Measurements from ENCODE around the gene REEP3.

The REEP3 gene

DNA sequence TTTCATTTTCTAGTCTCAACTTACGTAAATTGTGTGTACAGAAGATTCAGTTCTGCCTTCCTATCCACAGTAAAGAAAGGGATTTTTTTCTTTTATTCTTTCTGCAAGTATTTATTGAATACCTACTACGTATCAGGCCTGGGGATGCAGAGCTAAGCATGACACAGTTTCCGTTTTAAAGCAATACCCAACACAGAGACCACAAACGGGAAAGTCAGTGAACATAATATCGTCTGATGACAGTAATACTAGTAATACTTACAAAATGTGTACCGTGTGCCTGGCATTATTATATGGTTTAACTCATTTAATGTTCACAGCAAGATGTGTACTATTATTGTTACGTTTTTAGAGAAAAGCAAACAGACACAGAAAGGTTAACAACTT, 22.4 kb downstream of the REEP3 start:
- Histone ChIP-seq H3K4me1 (ENCODE audit: insufficient read depth, low read length, poor library complexity, severe bottlenecking) (peaks cover 21% of the 10 kb centered on the region), H2AFZ (ENCODE audit: low read length) (no peak overlapping the region), H3K9me2 (replicated peaks; ENCODE audit: low read depth, low read length) (no peaks in the 10 kb centered on the region), H3K4me3 (ENCODE audit: low read length, poor library complexity, severe bottlenecking) (peak overlapping the region; percentile 23), H3K9ac (ENCODE audit: low read depth, low read length, poor library complexity, severe bottlenecking) (no peak overlapping the region), H3K27me3 (ENCODE audit: insufficient read depth, low read length, poor library complexity, severe bottlenecking) (no peaks in the 10 kb centered on the region), H3F3A (ENCODE audit: low read depth) (no peaks in the 10 kb centered on the region), H3K4me2 (ENCODE audit: low read depth, low read length, poor library complexity, severe bottlenecking) (peak overlapping the region; percentile 36), H3K36me3 (ENCODE audit: insufficient read depth, low read length) (no peaks in the 10 kb centered on the region), H4K20me1 (ENCODE audit: insufficient read depth, low read length, poor library complexity, severe bottlenecking) (peaks cover 4% of the 10 kb centered on the region), H3K79me2 (ENCODE audit: insufficient read depth, low read length) (peaks cover 9% of the 10 kb centered on the region; the same call in 1 of the 2 replicates), H3K9me3 (ENCODE audit: insufficient read depth, low read depth, low read length) (no peaks in the 10 kb centered on the region)
- TF ChIP-seq, protein P1, sequence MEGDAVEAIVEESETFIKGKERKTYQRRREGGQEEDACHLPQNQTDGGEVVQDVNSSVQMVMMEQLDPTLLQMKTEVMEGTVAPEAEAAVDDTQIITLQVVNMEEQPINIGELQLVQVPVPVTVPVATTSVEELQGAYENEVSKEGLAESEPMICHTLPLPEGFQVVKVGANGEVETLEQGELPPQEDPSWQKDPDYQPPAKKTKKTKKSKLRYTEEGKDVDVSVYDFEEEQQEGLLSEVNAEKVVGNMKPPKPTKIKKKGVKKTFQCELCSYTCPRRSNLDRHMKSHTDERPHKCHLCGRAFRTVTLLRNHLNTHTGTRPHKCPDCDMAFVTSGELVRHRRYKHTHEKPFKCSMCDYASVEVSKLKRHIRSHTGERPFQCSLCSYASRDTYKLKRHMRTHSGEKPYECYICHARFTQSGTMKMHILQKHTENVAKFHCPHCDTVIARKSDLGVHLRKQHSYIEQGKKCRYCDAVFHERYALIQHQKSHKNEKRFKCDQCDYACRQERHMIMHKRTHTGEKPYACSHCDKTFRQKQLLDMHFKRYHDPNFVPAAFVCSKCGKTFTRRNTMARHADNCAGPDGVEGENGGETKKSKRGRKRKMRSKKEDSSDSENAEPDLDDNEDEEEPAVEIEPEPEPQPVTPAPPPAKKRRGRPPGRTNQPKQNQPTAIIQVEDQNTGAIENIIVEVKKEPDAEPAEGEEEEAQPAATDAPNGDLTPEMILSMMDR (conservative IDR thresholded peaks at IDR 0.05; ENCODE audit: low read length), result no peak
- TF ChIP-seq EZH2phosphoT487 (IDR thresholded peaks at IDR 0.05; ENCODE audit: borderline replicate concordance), result no peak

DNA sequence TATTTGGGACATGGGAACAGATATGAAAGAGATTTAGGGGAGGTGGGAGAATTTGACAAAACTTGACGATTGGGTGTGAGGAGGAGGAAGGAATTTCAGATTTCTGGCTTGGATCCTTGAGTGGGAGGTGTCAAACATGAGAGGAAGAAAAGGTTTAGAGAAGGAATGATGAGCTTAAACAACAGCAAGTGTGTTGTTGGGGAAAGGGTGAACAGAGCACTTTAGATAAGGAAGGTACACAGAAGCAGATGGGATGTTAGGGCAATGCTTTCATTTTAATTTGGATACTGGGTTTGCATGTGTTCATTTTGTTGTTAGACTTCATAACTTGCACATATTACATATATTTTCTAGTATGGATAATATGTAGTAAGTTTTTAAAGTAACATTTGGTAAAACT, 23.2 kb downstream of the REEP3 start:
- H3K79me2 ChIP-seq (ENCODE audit: insufficient read depth, low read length), result peaks cover 9% of the 10 kb centered on the region; the same call in 1 of the 2 replicates
- H3K9ac ChIP-seq (ENCODE audit: low read depth, low read length, poor library complexity, severe bottlenecking), result no peak overlapping the region
- H3K36me3 ChIP-seq (ENCODE audit: insufficient read depth, low read length), result no peaks in the 10 kb centered on the region
- H3K9me2 ChIP-seq (replicated peaks; ENCODE audit: low read depth, low read length), result no peaks in the 10 kb centered on the region
- H3K4me2 ChIP-seq (ENCODE audit: low read depth, low read length, poor library complexity, severe bottlenecking), result peak overlapping the region; percentile 36
- TF ChIP-seq, protein P1 (conservative IDR thresholded peaks at IDR 0.05; ENCODE audit: low read length), result no peak
- TF ChIP-seq EZH2phosphoT487 (IDR thresholded peaks at IDR 0.05; ENCODE audit: borderline replicate concordance), result no peak
- H3F3A ChIP-seq (ENCODE audit: low read depth), result no peaks in the 10 kb centered on the region
- H3K27me3 ChIP-seq (ENCODE audit: insufficient read depth, low read length, poor library complexity, severe bottlenecking), result no peaks in the 10 kb centered on the region
- no peak overlapping the region for H2AFZ ChIP-seq (ENCODE audit: low read length)
- H4K20me1 ChIP-seq (ENCODE audit: insufficient read depth, low read length, poor library complexity, severe bottlenecking), result peaks cover 4% of the 10 kb centered on the region
- H3K9me3 ChIP-seq (ENCODE audit: insufficient read depth, low read depth, low read length), result no peaks in the 10 kb centered on the region
- no peak overlapping the region for H3K4me3 ChIP-seq (ENCODE audit: low read length, poor library complexity, severe bottlenecking)
- peaks cover 21% of the 10 kb centered on the region for H3K4me1 ChIP-seq (ENCODE audit: insufficient read depth, low read length, poor library complexity, severe bottlenecking)

DNA sequence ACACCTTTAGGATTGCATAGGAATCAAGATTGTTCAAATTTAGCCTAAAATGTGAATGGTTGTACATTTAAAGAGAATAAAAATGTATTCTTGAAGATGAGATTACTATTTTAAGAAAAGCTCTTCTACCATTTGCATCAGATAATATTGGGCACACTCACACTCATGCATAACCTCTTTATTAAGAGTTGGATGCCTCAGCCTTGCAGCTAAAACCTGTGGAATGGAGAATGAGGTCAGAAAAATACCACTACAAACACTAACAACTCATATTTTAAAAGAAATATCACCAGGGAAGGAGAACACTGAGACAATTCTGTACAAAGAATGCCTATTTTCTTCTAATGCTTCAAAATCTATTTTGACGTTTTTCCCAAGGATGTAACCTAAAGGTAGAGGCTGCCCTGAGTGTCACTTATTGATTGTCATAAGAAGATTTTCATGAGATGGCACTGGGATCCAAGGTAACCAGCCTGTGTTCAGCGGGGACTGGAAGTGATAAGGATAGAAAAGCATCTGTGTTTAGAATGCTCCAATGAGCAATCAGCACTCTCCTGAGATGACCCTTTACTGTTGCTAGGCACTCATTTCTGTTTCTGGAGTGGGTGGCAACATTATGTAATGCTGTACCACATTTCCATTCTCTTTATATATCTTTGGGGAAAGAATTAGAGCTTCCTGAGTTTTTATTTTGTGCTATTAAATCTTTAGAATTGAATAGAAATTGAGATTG, 26.6 kb downstream of the REEP3 start:
- no peak overlapping the region for H3K9ac ChIP-seq (ENCODE audit: low read depth, low read length, poor library complexity, severe bottlenecking)
- TF ChIP-seq, protein P1 (conservative IDR thresholded peaks at IDR 0.05; ENCODE audit: low read length), result no peak
- no peak for TF ChIP-seq EZH2phosphoT487 (IDR thresholded peaks at IDR 0.05; ENCODE audit: borderline replicate concordance)
- no peaks in the 10 kb centered on the region for H3K27me3 ChIP-seq (ENCODE audit: insufficient read depth, low read length, poor library complexity, severe bottlenecking)

More for the DNA sequence above, 26.6 kb downstream of the REEP3 start:
- H3K4me1 ChIP-seq (ENCODE audit: insufficient read depth, low read length, poor library complexity, severe bottlenecking), result peaks cover 8% of the 10 kb centered on the region
- H3K9me2 ChIP-seq (replicated peaks; ENCODE audit: low read depth, low read length), result no peaks in the 10 kb centered on the region
- no peak overlapping the region for H3K4me3 ChIP-seq (ENCODE audit: low read length, poor library complexity, severe bottlenecking)
- no peaks in the 10 kb centered on the region for H4K20me1 ChIP-seq (ENCODE audit: insufficient read depth, low read length, poor library complexity, severe bottlenecking)
- no peak overlapping the region for H2AFZ ChIP-seq (ENCODE audit: low read length)
- H3K4me2 ChIP-seq (ENCODE audit: low read depth, low read length, poor library complexity, severe bottlenecking), result no peak overlapping the region
- H3K9me3 ChIP-seq (ENCODE audit: insufficient read depth, low read depth, low read length), result no peaks in the 10 kb centered on the region
- no peaks in the 10 kb centered on the region for H3F3A ChIP-seq (ENCODE audit: low read depth)
- no peaks in the 10 kb centered on the region for H3K36me3 ChIP-seq (ENCODE audit: insufficient read depth, low read length)
- 0 out of 2 replicates have a peak, but pooled peaks cover 4% of the 10 kb centered on the region for H3K79me2 ChIP-seq (ENCODE audit: insufficient read depth, low read length)

All from Loucy (cell line).